GM12875 (cell line): ENCODE data around the gene GRID2IP.
A peak's percentile ranks its signal among the peaks of the same experiment; 100 is the strongest.

ENCODE experiments used
- H3K4me3 ChIP-seq: one replicate; pipeline ENCODE4 v1.5.1; 2011; ENCODE audit warnings: low read depth, low read length, control low read depth
- CTCF ChIP-seq: IDR thresholded peaks from 2 replicates; pipeline ENCODE4 v1.5.1; 2011; ENCODE audit warnings: low read depth, mild to moderate bottlenecking, control low read depth, inconsistent platforms, low read length, moderate library complexity, borderline replicate concordance; ENCODE audit not compliant: insufficient read depth

The GRID2IP gene

GRCh38 chr7:6512892-6513291, 38.4 kb downstream of the GRID2IP start:
- TF ChIP-seq CTCF: no peak

GRCh38 chr7:6510476-6511133, 40.7 kb downstream of the GRID2IP start:
- H3K4me3 ChIP-seq: no peak overlapping the region
- TF ChIP-seq CTCF: no peak

More at GRCh38 chr7:6512892-6513291, 38.4 kb downstream of the GRID2IP start:
- H3K4me3 ChIP-seq: no peak overlapping the region

GRCh38 chr7:6508950-6509349, 42.3 kb downstream of the GRID2IP start:
- TF ChIP-seq CTCF: no peak
- H3K4me3 ChIP-seq: no peak overlapping the region

- TF ChIP-seq CTCF: no peak
- no peak overlapping the region for H3K4me3 ChIP-seq
These were observed 42.7 kb downstream of the GRID2IP start for GRCh38 chr7:6508539-6508938.

GRCh38 chr7:6507906-6508305, 43.4 kb downstream of the GRID2IP start:
- H3K4me3 ChIP-seq: no peak overlapping the region

GRCh38 chr7:6505685-6506559, 45.3 kb downstream of the GRID2IP start:
- H3K4me3 ChIP-seq: no peak overlapping the region
- TF ChIP-seq CTCF: no peak

More at GRCh38 chr7:6507906-6508305, 43.4 kb downstream of the GRID2IP start:
- TF ChIP-seq CTCF: no peak

- TF ChIP-seq CTCF: no peak
- peak overlapping the region; percentile 54 for H3K4me3 ChIP-seq
These were observed 46.3 kb downstream of the GRID2IP start for GRCh38 chr7:6504996-6505395.
